ENCODE data around the gene VAV1. TPM values are rescaled to one million over a fixed set of nuclear protein-coding genes. Genes with fewer than 3 reads are reported as not detected.

The VAV1 gene
- total and polyA plus RNA-seq, 10 of the 15 experiments (the other 5 are each of a cell fraction or from before 2014, with no cell fraction given), result 1.6 to 76.8 (median 40.7) TPM

GRCh38 chr19:6906559-6907060 is 134.1 kb downstream of the VAV1 start:
- RAD21 ChIA-PET (ENCODE audit: unreplicated experiment), result no interaction called here
- Histone ChIP-seq H3K27ac (ENCODE audit: control insufficient read depth, insufficient read depth) (no peak overlapping the region), H3K27me3 (replicated peaks in 1 of 2; ENCODE audit: control insufficient read depth in 2 of 2, insufficient read depth in 2 of 2, low read length in 1 of 2) (no peaks in the 10 kb centered on the region), H4K20me1 (ENCODE audit: control insufficient read depth, insufficient read depth) (no peaks in the 10 kb centered on the region), H3K4me1 (ENCODE audit: control insufficient read depth, insufficient read depth, low read length) (no peaks in the 10 kb centered on the region), H3K9ac (ENCODE audit: control insufficient read depth, insufficient read depth, low read length) (no peak overlapping the region), H3K9me3 (replicated peaks; ENCODE audit: control insufficient read depth, insufficient read depth, low read length) (peaks cover 5% of the 10 kb centered on the region; the same call in 2 of the 3 replicates), H3K4me3 (no peak overlapping the region), H3K36me3 (ENCODE audit: control insufficient read depth in 2 of 2, insufficient read depth in 2 of 2, low read length in 1 of 2) (no peaks in the 10 kb centered on the region), H3K79me2 (ENCODE audit: control insufficient read depth, insufficient read depth, low read length) (no peaks in the 10 kb centered on the region), H2AFZ (ENCODE audit: control insufficient read depth, low read depth, low read length) (no peak overlapping the region), H3K4me2 (ENCODE audit: control insufficient read depth, insufficient read depth) (no peak overlapping the region)
- 89% methylated on average over 3 of the region's 3 CpGs for WGBS (ENCODE audit: insufficient coverage, insufficient replicate concordance, low lambda C conversion rate, missing lambda C conversion rate)
- SMC1A ChIA-PET (ENCODE audit: uncharacterized antibody, unreplicated experiment), result no interaction called here
- POLR2A ChIA-PET, result interaction anchor here (0.6 kb wide), 1 partner anchor 635 kb away, joined by 4 read pairs; no protein-coding TSS in a partner anchor
- FAIRE-seq (no peak), ATAC-seq (no peak), DNase-seq (ENCODE audit: low read depth, low spot score) (no peak)
- CTCF ChIA-PET, result interaction anchor here (0.7 to 1.0 kb wide), 2 partner anchors 17 to 816 kb away, joined by 3 read pairs; no protein-coding TSS in a partner anchor
- in situ Hi-C loops (cut with MboI), result no loop called here
- TF ChIP-seq RUNX3 (IDR thresholded peaks at IDR 0.05; ENCODE audit: low read length) (no peak), YBX1 (IDR thresholded peaks at IDR 0.05) (no peak), ZNF384 (IDR thresholded peaks at IDR 0.05; ENCODE audit: borderline replicate concordance, low read depth, low read length) (no peak), ZNF274 (IDR thresholded peaks at IDR 0.05; ENCODE audit: insufficient read depth, insufficient read length) (no peak), IKZF1 (conservative IDR thresholded peaks at IDR 0.05) (no peak), HCFC1 (IDR thresholded peaks at IDR 0.05; ENCODE audit: low read length) (no peak), RELA (IDR thresholded peaks at IDR 0.05; ENCODE audit: borderline replicate concordance, partially characterized antibody) (no peak), TCF12 (IDR thresholded peaks at IDR 0.05; ENCODE audit: low read depth, low read length) (no peak), WRNIP1 (IDR thresholded peaks at IDR 0.05; ENCODE audit: borderline replicate concordance, low read depth, low read length) (no peak), ZNF687 (IDR thresholded peaks at IDR 0.05) (no peak), ETV6 (conservative IDR thresholded peaks at IDR 0.05 in 1 of 2, IDR thresholded peaks at IDR 0.05 in 1 of 2; ENCODE audit: borderline replicate concordance in 1 of 2, low read depth in 1 of 2) (no peak), IRF3 (IDR thresholded peaks at IDR 0.05) (no peak), KLF5 (IDR thresholded peaks at IDR 0.05; ENCODE audit: partially characterized antibody) (no peak), MLLT1 (IDR thresholded peaks at IDR 0.05) (no peak), SUPT20H (IDR thresholded peaks at IDR 0.05; ENCODE audit: borderline replicate concordance, control insufficient read depth, low read depth, low read length) (no peak), FOXM1 (IDR thresholded peaks at IDR 0.05; ENCODE audit: low read depth, low read length) (no peak), ZZZ3 (IDR thresholded peaks at IDR 0.05; ENCODE audit: control insufficient read depth, insufficient read length, low read depth) (no peak), MXI1 (IDR thresholded peaks at IDR 0.05; ENCODE audit: low read depth, low read length) (no peak), ZNF622 (IDR thresholded peaks at IDR 0.05) (no peak), ZBED1 (IDR thresholded peaks at IDR 0.05; ENCODE audit: borderline replicate concordance) (no peak)
- intact Hi-C loops (cut with micrococcal nuclease; ENCODE audit: unreplicated experiment), result no loop called here
- no TSS peak for BruUV-seq (replicated peaks)

All from GM12878 (cell line).